Cerebellar cortex (tissue), 1 donor: ENCODE data around the gene RFTN1.

Experiments used
- DNase-seq: peaks from one replicate; pipeline ENCODE4 v3.0.0-alpha.2; 2015; ENCODE audit warnings: low spot score

The RFTN1 gene

DNA sequence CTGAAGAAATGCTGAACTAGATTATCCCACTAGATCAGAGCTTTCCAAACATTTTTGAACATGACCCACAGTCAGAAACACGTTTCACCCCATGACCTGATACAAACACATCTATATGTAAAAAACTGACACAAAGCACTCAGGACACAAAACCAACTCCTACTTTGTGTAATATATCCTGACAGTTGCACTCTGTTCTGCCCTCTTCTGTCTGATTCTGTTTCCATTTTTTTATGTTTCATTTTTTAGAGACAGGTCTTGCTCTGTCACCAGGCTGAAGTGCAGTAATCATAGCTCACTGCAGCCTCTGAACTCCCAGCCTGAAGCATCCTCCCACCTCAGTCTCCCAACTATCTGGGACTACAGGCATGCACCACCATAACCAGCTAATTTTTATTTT is 15.8 kb upstream of the RFTN1 start:
- DNase-seq, result no peak

DNA sequence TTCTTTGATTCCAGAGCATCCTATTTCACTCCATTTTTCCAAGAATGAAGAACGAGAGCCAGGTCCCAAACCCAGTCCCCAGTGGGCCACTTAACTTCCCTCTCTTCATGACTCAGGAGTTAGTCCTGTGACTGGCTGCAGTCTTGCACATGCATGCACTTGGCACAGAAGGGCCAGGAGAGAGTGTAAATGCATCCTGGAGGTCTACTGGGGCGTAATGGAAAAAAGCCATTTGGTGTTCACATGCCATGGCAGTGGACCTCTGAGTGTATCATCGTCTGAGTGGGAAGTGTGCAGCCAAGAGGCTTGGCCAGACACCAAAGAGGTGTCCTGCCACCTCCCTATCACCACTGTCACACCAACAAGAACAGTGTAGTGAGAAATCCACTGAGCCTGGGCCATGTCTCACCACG is 15.1 kb upstream of the RFTN1 start:
- no peak for DNase-seq

DNA sequence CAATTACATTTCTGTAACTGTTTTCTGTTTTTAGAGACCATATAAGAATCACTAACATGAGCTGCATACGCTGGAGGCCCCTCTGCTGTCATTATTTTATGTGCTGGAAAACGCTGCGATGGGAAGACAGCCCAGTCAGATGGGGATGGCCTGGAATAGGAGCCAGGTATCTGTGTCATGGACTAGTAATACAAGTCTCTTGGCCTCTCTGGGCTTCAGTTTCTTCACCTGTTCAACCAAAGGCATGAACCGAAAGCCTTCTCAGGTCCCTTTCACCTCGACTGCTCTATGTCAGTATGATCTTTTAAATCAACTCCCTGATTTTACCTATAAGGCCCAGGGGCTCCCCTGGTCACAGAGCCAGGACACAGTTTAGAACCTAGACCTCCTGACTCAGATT is 14.6 kb upstream of the RFTN1 start:
- DNase-seq, result no peak

DNA sequence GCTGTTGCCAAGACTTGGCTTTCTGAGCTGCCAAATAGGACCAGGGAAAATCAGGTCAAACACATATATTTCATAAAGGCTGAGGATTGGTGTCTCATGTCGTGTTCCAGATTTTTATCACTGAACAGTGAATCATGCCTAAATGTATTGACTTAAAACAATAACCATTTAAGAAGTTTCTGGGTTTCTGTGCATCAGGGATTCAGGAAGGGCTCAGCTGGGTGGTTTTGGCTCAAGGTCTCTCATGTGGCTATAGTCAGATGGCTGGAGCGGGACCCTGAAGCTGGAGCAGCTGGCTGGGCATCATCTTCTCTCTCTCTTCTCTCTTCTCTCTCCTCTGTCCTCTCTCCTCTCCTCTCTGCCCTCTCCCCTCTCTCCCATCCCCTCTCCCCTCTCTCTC is 10.7 kb upstream of the RFTN1 start:
- DNase-seq, result no peak

DNA sequence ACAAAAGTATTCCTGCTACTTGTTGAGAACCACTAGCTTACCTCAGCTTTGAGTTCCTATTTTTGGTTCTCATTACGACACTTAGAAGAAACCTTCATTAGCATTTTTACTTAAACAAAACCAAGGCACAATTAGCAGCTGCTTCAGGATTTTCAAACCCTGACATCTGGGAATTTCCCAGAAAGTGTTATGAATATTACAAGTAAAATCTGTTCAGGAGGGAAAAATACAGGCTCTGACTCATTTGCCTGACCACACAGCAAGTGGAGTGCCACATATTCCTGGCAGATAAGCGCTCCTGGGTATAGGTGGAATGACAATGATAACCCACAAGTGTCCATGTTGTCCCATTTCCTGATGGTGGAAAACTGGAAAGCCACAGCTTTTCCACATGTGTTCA is 10.3 kb upstream of the RFTN1 start:
- DNase-seq, result no peak

DNA sequence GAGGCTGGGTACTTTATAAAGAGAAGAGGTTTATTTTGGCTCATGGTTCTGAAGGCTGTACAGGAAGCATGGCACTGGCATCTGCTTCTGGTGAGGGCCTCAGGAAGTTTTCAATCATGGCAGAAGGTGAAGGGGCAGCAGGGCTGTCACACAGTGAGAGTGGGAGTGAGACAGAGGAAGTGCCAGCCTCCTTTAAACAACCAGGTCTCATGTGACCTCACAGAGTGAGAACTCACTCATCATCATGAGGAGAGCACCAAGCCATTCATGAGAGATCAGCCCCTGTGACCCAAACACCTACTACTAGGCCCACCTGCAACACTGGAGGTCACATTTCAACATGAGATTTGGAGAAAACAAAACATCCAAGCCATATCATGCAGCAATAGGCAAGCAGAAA is 9.3 kb upstream of the RFTN1 start:
- DNase-seq, result no peak

DNA sequence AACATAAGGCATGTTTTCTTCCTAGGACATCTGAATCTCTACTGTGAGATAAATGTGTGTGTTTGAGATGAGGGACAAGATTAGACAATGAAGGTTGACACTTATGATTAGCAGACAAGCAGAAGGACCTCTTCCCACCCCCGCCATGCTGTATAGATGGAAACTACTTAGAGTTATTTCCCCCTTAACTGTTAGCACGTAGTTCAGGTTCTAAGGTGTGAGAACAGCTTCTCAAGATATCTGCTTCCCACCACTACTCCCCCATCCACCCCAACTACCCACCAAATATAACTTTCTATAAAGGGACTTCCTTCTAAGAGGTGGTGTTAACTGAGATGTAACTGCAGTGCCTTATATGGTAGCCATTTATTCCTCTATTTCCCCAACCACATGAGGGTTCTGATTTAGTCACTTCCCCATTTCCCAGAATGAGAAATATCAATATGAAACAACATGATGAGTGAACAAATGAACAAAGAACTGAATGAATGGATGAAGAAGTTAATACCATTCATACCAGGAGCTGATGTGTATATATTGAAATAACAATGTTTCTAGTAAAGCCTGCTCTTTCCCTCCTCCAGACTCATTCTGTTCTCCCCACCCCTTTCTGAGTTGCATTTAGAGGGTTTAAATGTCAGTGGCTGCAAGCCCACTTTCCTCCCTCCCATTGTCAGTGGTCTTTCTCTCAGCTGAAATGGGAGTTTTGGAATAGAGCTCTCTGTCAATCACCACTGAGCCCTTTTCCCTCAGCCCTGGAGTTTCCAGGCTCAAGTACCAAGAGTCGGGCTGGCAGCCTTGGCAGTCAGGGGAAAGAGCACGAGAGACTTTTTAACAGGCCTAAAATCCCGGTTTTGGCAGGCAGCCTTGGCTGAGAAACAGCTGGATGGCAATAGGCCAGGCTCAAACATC is 7.7 kb upstream of the RFTN1 start:
- DNase-seq, result no peak

DNA sequence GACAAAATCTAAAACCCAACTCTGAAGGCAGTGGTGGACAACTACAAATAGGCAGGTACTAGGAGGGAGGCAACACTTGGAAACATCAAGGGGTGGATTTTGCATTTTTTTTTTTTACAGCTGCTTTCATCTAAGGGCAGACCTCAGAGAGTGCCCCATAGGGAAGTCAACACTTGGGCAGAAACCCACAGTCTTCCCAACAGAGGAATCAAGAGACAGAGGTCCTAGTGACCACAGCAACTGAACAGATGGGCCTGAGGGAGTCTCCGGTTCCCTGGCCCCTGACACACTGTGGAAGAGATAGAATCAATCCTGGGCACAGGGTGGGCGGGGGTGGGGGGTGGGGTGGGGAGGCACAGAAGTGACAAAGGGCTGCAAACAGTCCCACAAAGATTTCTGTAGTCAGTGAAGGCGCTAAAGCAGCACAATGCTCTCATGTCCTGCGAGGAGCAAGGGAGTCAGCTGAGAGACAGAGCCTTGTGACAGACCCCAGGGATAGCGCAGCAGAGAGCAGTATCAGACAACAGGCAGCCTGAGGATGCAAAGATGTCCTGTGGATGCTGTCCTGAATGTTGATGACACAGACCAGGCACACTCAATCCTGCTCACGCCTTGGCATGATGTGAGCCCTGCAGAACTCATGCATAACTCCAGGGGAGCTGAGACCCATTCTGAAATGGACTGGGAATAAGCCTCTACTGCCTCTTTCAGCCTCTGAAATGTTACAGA is 6.9 kb upstream of the RFTN1 start:
- no peak for DNase-seq

DNA sequence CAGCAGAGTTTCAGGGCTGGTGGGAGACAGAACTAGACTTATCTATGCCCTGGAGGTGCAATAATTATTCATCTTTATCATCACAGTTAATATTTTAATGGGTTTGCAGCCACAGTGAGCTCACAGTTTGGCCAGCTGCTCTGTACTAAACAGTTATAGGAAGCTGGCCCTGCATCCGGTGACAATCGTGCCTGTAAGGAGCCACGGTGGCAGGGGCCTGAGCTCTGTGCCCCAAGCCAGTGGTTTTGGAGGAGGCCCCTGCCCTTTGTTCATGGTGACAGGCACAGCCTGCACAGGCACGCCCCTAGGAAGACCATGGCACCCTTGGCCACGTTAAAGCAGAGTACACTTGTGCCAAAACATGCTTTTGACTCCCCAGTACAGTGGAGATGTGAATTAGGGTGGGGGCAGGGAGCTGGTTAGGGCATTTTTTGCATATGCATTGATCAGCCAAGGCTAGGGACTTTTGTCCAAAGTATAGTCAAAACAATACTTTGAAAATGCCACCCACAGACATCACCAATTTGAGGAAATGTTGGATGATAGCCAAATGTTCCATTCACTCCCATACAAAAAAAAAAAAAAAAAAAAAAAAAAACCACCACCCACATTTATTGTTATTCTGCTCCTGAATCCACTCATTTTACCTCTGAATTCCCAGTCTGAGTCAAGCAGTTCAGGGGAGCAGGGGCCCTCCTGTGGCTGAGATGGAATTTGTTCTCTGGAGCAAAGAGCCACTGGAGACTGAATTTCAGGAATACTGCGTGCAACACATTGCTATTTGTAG is 3.4 kb upstream of the RFTN1 start:
- peak; percentile 48 for DNase-seq

DNA sequence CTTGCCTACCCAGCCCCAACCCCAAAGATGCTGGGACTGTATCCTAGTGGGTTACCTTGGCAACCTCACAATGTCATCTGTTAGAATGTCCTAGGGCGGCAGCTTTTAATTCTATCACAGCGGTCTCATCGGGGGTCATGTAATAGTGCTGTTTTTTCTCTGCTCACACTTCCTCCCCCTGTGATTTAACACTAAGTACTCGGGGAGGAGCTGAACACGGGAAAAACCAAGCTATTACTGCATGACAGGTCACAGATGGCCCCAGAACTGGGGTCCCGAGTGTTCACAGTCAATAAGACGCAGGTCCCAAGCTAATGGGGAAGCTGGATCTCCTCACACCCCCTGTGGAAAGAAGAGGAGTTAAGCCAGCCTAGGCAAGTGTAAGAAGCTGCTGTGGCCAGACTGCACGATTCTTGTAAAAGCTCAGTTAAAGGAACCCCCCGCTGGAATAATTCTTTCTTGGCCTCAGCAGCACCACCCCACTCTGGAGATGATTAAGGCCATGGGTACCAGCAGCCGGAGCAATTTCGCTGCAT is 2.5 kb upstream of the RFTN1 start:
- DNase-seq, result no peak

DNA sequence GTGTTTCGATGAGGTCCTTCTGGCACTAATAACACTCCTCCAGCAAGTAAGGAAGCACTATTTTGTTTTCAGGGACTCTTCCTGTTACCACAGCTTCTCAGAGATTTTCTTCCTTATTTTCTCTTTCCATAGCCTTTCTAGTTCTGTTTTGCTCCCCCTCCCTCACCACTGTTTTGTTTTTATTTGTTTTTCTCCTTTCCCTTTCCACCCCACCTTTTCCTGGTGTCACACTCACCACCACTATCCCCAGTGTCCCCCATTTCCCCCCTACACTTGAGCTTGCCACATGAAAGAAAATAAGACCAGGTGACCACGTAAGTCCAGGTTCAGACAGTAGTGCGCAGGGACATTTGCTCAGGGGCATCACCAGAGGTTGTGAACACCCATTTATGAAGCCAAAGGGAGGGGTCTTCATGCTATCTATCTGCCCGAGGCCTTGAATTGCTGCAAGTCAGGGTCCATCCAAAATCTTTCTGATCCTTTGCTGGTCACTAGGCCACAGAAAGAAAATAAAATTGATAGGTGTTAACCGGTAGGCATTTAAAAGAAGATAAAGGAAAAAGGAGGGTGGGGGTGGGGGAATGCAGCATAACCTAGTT is 1.4 kb upstream of the RFTN1 start:
- no peak for DNase-seq

DNA sequence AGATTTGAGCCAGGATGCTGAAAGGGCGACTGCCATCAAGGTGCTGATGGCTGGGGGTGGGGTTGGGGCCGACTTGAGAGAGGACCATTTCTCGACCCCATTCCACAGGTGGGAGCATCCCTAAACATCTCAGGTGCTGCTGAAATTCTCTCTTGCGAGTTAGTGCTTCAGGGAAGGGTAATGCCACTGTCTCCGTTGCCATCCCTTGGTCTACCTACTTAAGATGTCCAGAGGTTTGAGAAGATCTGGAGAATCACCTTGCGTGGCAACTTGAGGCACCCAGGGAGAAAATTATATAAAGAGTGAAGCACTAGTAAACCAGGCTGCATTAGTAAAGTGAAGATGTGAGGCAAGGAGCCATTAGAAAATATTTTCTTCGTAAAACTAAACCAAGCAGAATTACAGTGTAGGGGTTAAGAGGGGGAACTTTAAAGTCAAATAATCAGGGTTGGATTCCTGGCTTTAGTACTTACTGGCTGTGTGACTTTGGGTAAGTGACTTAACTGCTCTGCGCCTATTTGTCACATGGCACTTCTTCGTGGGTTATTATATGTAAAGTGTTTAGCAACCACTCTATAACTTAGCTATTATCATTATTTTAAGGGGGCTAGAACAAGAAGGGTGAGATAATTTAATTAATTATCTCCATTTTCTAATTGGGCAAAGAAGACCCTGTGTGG is 662 bp upstream of the RFTN1 start:
- no peak for DNase-seq

DNA sequence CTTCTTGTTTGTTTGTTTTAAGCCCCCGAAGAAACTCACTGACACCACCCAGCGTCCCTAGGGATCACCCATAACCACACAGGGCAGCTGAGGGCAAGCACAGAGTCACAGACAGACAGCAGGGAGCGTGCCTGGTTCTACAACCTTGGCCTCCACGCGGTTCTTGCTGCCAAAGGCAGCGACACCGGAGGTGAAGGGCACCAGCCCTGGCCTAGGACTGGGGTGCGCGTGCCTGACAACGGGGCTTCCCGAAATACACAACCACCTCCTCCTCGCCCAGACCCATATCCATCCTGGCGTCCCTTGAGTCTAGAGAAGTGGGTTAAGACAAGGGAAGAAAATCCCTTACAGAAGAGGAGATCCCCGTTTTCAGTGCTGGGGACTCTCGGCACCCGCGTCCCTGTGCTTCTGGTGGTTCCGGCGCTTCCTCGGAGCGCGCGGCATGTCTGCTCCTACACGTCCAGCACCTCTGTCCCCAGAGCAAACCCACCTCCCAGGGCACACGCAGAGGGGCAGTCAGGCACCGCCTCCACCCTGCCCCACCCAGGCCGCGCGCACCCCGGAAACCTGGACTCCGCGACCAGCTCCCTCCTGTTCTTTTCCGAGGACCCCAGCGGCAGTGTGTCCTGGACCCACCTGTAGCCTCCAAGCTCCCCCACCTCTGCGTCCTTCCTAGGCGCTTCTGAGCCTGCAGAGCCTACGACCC is 911 bp downstream of the RFTN1 start:
- no peak for DNase-seq

DNA sequence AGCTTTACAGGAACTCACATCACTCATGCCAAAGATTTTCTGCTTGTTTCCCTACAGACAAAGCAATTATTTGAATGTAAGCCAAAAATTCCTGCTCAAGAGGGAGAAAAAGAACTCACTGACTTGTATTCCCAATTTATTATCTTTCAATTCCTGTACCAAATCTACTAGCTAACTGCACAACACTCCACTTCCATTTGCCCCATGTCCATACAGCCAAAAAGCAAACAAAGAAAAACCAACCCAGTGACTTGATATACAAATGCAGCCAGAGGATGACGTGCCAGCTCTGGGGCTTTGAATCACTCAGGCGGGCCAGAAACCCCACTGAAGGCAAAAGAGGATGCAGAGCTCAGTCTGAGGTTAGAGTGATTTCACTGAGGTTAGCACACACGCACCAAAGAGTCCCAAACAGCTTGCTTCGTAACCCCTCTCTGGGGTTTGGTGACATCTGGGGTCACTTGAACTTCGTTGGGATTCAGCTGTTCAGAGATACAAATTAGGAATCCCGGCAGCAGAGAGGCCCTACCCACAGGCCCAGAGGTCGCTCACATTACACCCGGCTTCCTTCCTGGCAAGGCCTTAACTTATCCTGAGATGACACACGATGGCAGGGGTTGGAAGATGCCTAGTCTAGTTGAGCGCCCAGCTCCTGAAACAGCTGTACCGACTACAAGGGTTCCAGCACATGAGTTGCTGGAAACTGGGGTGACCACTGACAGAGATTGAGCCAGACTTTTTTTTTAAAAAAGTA is 1.6 kb downstream of the RFTN1 start:
- DNase-seq, result no peak

DNA sequence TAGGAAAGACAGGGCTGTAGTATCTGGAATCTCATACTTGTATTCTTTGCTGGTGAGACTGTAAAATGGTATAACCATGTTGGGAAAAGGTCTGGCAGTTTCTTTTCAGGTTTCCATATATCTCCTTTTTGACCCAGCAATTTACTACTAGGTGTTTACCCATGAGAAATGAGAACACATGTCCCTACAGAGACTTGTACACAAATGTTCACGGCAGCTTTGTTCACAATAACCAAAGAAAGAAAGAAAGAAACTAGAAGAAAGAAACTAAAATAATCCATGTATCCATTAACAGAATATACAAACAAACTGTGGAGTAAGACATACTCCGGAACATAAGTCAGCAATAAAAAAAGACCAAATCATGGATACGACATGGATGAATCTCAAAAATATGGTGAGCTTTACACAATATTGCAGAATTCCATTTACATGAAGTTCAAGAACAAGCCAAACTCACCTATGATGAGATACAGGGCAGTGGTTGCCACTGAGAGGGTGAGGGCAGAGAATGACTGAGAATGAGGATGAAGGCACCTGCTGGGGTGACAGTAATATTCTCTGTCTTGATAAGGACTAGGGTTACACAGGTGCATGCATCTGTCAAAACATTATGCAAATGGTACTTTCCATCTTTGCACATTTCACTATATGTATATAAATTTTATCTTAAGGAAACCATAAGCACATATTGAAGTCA is 2.7 kb downstream of the RFTN1 start:
- DNase-seq, result no peak

DNA sequence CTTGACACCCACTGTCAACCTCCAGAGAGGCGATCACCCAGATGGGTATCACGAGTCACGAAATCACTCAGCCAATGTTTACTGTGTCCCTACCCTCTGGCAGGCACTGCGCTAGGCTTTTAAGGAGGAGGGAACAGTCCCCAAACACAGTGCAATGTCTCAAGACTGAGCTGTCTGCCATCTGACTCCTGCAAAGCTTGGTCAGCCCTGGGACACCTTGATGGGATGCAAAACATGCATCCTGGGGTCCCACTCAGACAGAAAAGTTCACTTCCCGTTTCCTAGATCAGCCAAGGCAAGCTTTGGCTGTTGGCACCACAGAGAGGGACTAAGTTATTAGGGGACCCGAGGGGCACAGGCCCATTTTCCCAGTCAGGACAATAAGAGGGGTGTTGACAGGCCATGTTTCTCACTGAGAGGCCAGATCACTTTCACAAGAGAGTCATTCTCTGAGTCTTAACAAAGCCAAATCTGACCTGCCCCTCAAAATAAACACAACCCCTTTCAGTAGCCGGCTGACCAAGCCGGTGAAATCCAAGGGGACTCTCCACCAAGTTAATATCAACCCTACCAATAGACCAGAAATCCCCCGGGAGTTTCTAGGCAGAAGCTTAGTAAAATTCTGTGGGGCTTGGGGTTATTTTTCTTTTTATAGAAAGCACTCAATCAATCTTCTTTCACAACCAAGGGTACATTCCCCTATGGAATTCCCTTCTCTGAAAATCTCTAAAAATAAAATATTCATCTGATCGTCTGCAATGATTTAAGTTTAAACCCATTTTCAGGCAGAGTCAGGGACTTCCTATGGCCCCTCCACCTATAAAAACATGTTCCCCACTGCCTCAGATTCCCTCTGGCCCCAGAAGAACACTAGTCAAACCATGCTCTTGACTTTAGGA is 3.5 kb downstream of the RFTN1 start:
- no peak for DNase-seq

DNA sequence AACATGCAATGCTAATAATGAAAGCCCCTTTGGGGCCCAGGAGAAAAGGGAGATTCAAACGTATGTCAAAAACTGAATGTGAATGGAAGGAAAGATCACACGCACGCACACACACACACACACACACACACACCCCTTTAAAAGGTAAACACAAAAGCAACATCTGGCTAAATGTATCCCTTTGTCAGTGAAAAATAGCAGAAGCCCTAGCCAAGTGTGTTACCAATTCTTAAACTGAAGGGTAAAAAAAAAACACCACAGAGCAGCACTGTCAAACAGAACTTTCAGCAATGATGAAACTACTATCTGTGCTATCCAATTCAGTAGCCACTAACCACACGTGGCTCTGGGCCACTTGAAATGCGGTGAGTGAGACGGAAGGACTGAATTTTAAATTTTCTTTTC is 4.9 kb downstream of the RFTN1 start:
- no peak for DNase-seq

DNA sequence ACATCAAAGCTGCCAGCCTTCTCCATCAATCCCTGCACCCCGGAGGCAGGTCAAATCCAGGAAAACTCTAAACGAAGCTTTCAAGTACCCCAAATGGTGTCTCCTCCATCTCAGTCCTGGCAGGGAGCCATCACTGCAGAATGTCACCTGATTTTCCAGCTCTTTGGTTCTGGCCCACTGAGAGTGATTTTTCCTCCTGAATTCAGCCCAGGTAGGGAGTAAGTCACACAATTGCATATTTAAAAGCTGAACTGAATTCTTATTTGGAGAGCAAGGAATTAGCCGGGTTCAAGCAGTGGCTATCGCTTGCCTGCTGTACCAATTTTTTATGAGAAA is 5.3 kb downstream of the RFTN1 start:
- DNase-seq, result peak; percentile 61
